ENCODE measurements around the gene FLNB.

FLNB gene

DNA sequence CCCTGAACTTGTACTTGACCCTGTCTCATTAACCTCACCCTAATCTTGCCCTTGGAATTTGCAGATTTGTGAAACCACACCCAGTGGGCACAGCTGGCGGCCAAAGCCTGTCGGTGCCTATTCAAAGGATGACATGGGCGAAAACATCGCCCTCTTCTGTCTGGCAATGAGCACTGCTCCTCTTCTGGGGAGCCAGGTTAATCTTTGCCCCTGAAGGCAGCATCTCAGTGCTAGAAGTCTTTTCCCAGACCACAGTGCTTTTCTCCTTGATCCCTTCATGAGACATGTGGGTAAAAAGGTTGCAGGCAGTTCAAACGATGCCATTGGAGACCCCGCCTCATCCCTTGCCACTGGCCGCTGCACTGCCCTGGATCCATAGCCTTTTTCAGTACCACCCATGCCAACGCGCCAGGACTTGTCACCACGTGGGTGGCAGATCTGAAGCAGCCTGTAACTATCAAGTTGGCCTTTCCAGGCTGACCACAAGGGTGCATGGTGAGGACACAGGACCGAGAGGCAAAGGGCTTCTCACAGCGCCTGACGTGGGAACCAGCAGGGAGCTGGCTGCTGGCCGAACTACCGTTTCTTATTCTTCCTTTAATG is 209.1 kb downstream of the FLNB start:
- peak; percentile 59 to 61 for DNase-seq

GRCh38 chr3:58218904-58219303 is 210.7 kb downstream of the FLNB start:
- no peak for DNase-seq

Data from stimulated activated CD4-positive, alpha-beta T cell treated with anti-CD3 and anti-CD28 coated beads, Interleukin-2, amount 100 ng/mL, for 24 hours (primary cell).